Activated CD4-positive, alpha-beta T cell treated with anti-CD3 and anti-CD28 coated beads for 1 hour (primary cell): ENCODE data around the gene C4B.

ENCODE experiments used
- DNase-seq: peaks from one replicate; pipeline ENCODE4 v3.0.0-alpha.2; 2020

C4B gene

GRCh38 chr6:32084780-32085179 is 70.2 kb downstream of the C4B start:
- DNase-seq = no peak
